HG02885 (cell line): ENCODE results near the gene TAS2R16.
"Not testable (repeated sequence)": the region's sequence is repeated elsewhere in the genome, so short reads cannot be mapped to it uniquely, and the experiment has no call there.

Experiments used
- ATAC-seq: cut with Tn5 transposase; IDR thresholded peaks from one replicate; pipeline ENCODE4 v1.9.1; 2021; ENCODE audit warnings: mild to moderate bottlenecking; ENCODE audit not compliant: unreplicated experiment, poor library complexity

TAS2R16 gene

GRCh38 chr7:122975341-122975740 is 20.2 kb downstream of the TAS2R16 start:
- no peak for ATAC-seq

- no peak for ATAC-seq
These were observed 21.3 kb downstream of the TAS2R16 start for GRCh38 chr7:122974229-122974628.

- ATAC-seq = no peak
These were observed 23.4 kb downstream of the TAS2R16 start for GRCh38 chr7:122972056-122972455.

- ATAC-seq = no peak
These were observed 24.5 kb downstream of the TAS2R16 start for GRCh38 chr7:122970740-122971725.

- no peak for ATAC-seq
These were observed 27.1 kb downstream of the TAS2R16 start for GRCh38 chr7:122968389-122968788.

- ATAC-seq = no peak
These were observed 30.2 kb downstream of the TAS2R16 start for GRCh38 chr7:122965306-122965705.

GRCh38 chr7:122953678-122954077 is 41.8 kb downstream of the TAS2R16 start:
- not testable (repeated sequence) for ATAC-seq

- ATAC-seq = no peak
These were observed 44.5 kb downstream of the TAS2R16 start for GRCh38 chr7:122951006-122951405.

- ATAC-seq = no peak
These were observed 46.3 kb downstream of the TAS2R16 start for GRCh38 chr7:122949186-122949585.
